GM23338 (cell line): ENCODE measurements around the gene MFF.

Experiments
- CREB1 ChIP-seq: fragments of 250-450 bp; sonication (Bioruptor Pico); IDR thresholded peaks from 2 replicates; pipeline ENCODE4 v1.5.0; 2020; ENCODE audit warnings: low read depth, mild to moderate bottlenecking, moderate library complexity
- EZH2 ChIP-seq: fragments of 200-600 bp; sonication (generic); IDR thresholded peaks from one replicate; pipeline ENCODE4 v1.8.0; 2017; ENCODE audit warnings: antibody characterized with exemption, mild to moderate bottlenecking, low read depth; ENCODE audit not compliant: unreplicated experiment
- EZH2phosphoT487 ChIP-seq: fragments of 200-600 bp; sonication (generic); IDR thresholded peaks from one replicate; pipeline ENCODE4 v1.8.1; 2018; ENCODE audit warnings: antibody characterized with exemption; ENCODE audit not compliant: unreplicated experiment
- JUNB ChIP-seq: IDR thresholded peaks from one replicate; pipeline ENCODE4 v1.6.1; 2016; ENCODE audit warnings: antibody characterized with exemption; ENCODE audit not compliant: unreplicated experiment
- POLR2AphosphoS5 ChIP-seq: IDR thresholded peaks from 2 replicates; pipeline ENCODE4 v1.6.1; 2016; ENCODE audit warnings: antibody characterized with exemption, low read depth
- TF ChIP-seq, protein P1 (sequence below), 2 experiments: fragments of 200-600 bp in 1 of 2; sonication (generic) in 1 of 2; conservative IDR thresholded peaks; 2 replicates each; pipeline versions ENCODE4 v1.5.1 to v1.6.1; 2016 to 2017; ENCODE audit warnings: antibody characterized with exemption in 2 of 2, low read depth in 2 of 2, mild to moderate bottlenecking in 2 of 2, moderate library complexity in 1 of 2

DNA sequence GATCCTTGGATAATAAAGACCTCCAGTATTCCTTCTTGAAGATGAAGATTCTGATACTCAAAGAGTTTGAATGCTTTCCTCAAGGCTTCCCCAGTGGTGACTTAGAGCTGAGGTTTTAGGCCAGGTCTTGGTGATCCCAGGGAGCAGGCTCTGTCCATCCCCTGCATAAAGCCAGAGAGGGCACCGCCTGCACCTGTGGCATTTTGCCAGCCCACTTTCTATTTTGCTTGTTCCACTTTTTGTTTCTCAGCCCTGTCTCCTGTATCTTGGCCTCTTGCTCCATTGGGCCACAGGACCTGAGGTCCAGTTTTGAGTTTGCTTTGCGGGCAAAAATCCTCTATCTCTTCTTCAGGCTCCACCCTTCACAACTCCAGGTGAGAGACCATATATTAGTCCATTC lies 69.3 kb downstream of the MFF start:
- TF ChIP-seq, protein P1, sequence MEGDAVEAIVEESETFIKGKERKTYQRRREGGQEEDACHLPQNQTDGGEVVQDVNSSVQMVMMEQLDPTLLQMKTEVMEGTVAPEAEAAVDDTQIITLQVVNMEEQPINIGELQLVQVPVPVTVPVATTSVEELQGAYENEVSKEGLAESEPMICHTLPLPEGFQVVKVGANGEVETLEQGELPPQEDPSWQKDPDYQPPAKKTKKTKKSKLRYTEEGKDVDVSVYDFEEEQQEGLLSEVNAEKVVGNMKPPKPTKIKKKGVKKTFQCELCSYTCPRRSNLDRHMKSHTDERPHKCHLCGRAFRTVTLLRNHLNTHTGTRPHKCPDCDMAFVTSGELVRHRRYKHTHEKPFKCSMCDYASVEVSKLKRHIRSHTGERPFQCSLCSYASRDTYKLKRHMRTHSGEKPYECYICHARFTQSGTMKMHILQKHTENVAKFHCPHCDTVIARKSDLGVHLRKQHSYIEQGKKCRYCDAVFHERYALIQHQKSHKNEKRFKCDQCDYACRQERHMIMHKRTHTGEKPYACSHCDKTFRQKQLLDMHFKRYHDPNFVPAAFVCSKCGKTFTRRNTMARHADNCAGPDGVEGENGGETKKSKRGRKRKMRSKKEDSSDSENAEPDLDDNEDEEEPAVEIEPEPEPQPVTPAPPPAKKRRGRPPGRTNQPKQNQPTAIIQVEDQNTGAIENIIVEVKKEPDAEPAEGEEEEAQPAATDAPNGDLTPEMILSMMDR (conservative IDR thresholded peaks at IDR 0.05; ENCODE audit: low read depth in 2 of 2) = no peak
- no peak for TF ChIP-seq EZH2
- no peak for TF ChIP-seq POLR2AphosphoS5
- TF ChIP-seq EZH2phosphoT487 = no peak
- TF ChIP-seq JUNB = no peak
- TF ChIP-seq CREB1 = no peak
